Measurements from ENCODE around the gene OBSCN.

Gene OBSCN

GRCh38 chr1:228400237-228400651, 192.4 kb downstream of the OBSCN start:
- Histone ChIP-seq H3K79me2 (ENCODE audit: insufficient read depth, low read length) (peaks cover 12% of the 10 kb centered on the region; the same call in 1 of the 2 replicates), H3K4me3 (ENCODE audit: low read depth, low read length, poor library complexity, severe bottlenecking) (no peak overlapping the region), H3K27me3 (ENCODE audit: insufficient read depth, low read length) (no peaks in the 10 kb centered on the region), H3K9ac (ENCODE audit: low read length) (no peak overlapping the region), H3K27ac (ENCODE audit: low read depth, low read length, poor library complexity, severe bottlenecking) (no peak overlapping the region), H3K36me3 (ENCODE audit: insufficient read depth, low read length) (peaks cover 34% of the 10 kb centered on the region), H3K9me2 (ENCODE audit: low read depth, low read length) (no peaks in the 10 kb centered on the region), H3K4me2 (ENCODE audit: low read length) (no peak overlapping the region), H2AFZ (ENCODE audit: low read length) (no peak overlapping the region), H4K20me1 (ENCODE audit: insufficient read depth, low read length) (no peaks in the 10 kb centered on the region), H3K4me1 (ENCODE audit: insufficient read depth, low read length, severe bottlenecking) (peaks cover 13% of the 10 kb centered on the region), H3K9me3 (ENCODE audit: low read length) (no peaks in the 10 kb centered on the region), H3F3A (ENCODE audit: insufficient read depth, low read length) (no peaks in the 10 kb centered on the region)
- no peak for TF ChIP-seq CTCF (IDR thresholded peaks at IDR 0.05; ENCODE audit: low read length)
- TF ChIP-seq EZH2 (IDR thresholded peaks at IDR 0.05; ENCODE audit: borderline replicate concordance, low read length) = no peak

- H3F3A ChIP-seq (ENCODE audit: insufficient read depth, low read length) = no peaks in the 10 kb centered on the region
- H3K27ac ChIP-seq (ENCODE audit: low read depth, low read length, poor library complexity, severe bottlenecking) = no peak overlapping the region
- H4K20me1 ChIP-seq (ENCODE audit: insufficient read depth, low read length) = no peaks in the 10 kb centered on the region
- H3K4me1 ChIP-seq (ENCODE audit: insufficient read depth, low read length, severe bottlenecking) = peaks cover 18% of the 10 kb centered on the region
- no peak overlapping the region for H3K9ac ChIP-seq (ENCODE audit: low read length)
- peaks cover 28% of the 10 kb centered on the region for H3K36me3 ChIP-seq (ENCODE audit: insufficient read depth, low read length)
- H3K9me2 ChIP-seq (ENCODE audit: low read depth, low read length) = no peaks in the 10 kb centered on the region
- no peak overlapping the region for H2AFZ ChIP-seq (ENCODE audit: low read length)
- H3K27me3 ChIP-seq (ENCODE audit: insufficient read depth, low read length) = no peaks in the 10 kb centered on the region
- TF ChIP-seq CTCF (IDR thresholded peaks at IDR 0.05; ENCODE audit: low read length) = no peak
- H3K4me2 ChIP-seq (ENCODE audit: low read length) = no peak overlapping the region
- H3K9me3 ChIP-seq (ENCODE audit: low read length) = no peaks in the 10 kb centered on the region
- H3K4me3 ChIP-seq (ENCODE audit: low read depth, low read length, poor library complexity, severe bottlenecking) = no peak overlapping the region
- peaks cover 17% of the 10 kb centered on the region; the same call in 1 of the 2 replicates for H3K79me2 ChIP-seq (ENCODE audit: insufficient read depth, low read length)
These were observed 193.0 kb downstream of the OBSCN start for GRCh38 chr1:228400692-228401454.

GRCh38 chr1:228401782-228402640, 194.2 kb downstream of the OBSCN start:
- no peaks in the 10 kb centered on the region for H4K20me1 ChIP-seq (ENCODE audit: insufficient read depth, low read length)

More at GRCh38 chr1:228401782-228402640, 194.2 kb downstream of the OBSCN start:
- TF ChIP-seq CTCF (IDR thresholded peaks at IDR 0.05; ENCODE audit: low read length) (no peak), EZH2 (IDR thresholded peaks at IDR 0.05; ENCODE audit: borderline replicate concordance, low read length) (no peak)
- Histone ChIP-seq H3K4me3 (ENCODE audit: low read depth, low read length, poor library complexity, severe bottlenecking) (no peak overlapping the region), H3K79me2 (ENCODE audit: insufficient read depth, low read length) (peaks cover 20% of the 10 kb centered on the region; the same call in 1 of the 2 replicates), H3K4me2 (ENCODE audit: low read length) (no peak overlapping the region), H3K27me3 (ENCODE audit: insufficient read depth, low read length) (no peaks in the 10 kb centered on the region), H3F3A (ENCODE audit: insufficient read depth, low read length) (no peaks in the 10 kb centered on the region), H3K9ac (ENCODE audit: low read length) (no peak overlapping the region), H3K9me3 (ENCODE audit: low read length) (no peaks in the 10 kb centered on the region), H2AFZ (ENCODE audit: low read length) (no peak overlapping the region), H3K36me3 (ENCODE audit: insufficient read depth, low read length) (peaks cover 17% of the 10 kb centered on the region), H3K9me2 (ENCODE audit: low read depth, low read length) (no peaks in the 10 kb centered on the region), H3K4me1 (ENCODE audit: insufficient read depth, low read length, severe bottlenecking) (peaks cover 18% of the 10 kb centered on the region), H3K27ac (ENCODE audit: low read depth, low read length, poor library complexity, severe bottlenecking) (no peak overlapping the region)
